Measurements from ENCODE around the gene OR6C68.

- TF ChIP-seq CTCF (IDR thresholded peaks at IDR 0.05): no peak
- TF ChIP-seq POLR2AphosphoS5 (IDR thresholded peaks at IDR 0.05): no peak
Observed at GRCh38 chr12:55492078-55492477, at the start of gene OR6C68.

Measured in breast epithelium (tissue), 3 donors.